Breast epithelium (tissue), 4 donors: Measurements from ENCODE around the gene CD28. TPM values are rescaled to one million over a fixed set of nuclear protein-coding genes. Genes with fewer than 3 reads are reported as not detected.

Source experiments
- DNase-seq, 2 donors: peaks; one replicate each; pipeline ENCODE4 v3.0.0-alpha.2; 2019; ENCODE audit warnings: low spot score in 2 of 2
- H3K27ac ChIP-seq, 2 donors: fragments of 200-600 bp; sonication (generic) in 1 of 2; one replicate each; pipeline ENCODE4 v1.5.1; 2016 to 2019; ENCODE audit warnings: mild to moderate bottlenecking in 1 of 2
- H3K27me3 ChIP-seq, 2 donors: fragments of 200-600 bp; sonication (generic) in 1 of 2; one replicate each; pipeline versions ENCODE4 v1.5.1 to v1.6.0; 2017 to 2019; ENCODE audit warnings: control low read depth in 1 of 2, mild to moderate bottlenecking in 1 of 2
- H3K36me3 ChIP-seq: fragments of 200-600 bp; one replicate; pipeline ENCODE4 v1.5.1; 2019
- H3K4me1 ChIP-seq, 2 donors: fragments of 200-600 bp; sonication (generic); one replicate each; pipeline ENCODE4 v1.5.1; 2016 to 2019; ENCODE audit warnings: control low read depth in 1 of 2
- H3K4me3 ChIP-seq, 3 donors: fragments of 200-600 bp; sonication (generic); 1 replicate in 2 of 3; 2 replicates in 1 of 3; pipeline ENCODE4 v1.5.1; 2016 to 2019; ENCODE audit warnings: mild to moderate bottlenecking in 3 of 3, moderate library complexity in 2 of 3
- H3K9me3 ChIP-seq, 2 donors: fragments of 200-600 bp; sonication (generic) in 1 of 2; one replicate each; pipeline ENCODE4 v1.5.1; 2016 to 2019; ENCODE audit warnings: control low read depth in 1 of 2
- CTCF ChIP-seq, 3 donors: fragments of 450-650 bp; IDR thresholded peaks; one replicate each; pipeline ENCODE4 v1.5.1; 2016 to 2017; ENCODE audit warnings: antibody characterized with exemption in 3 of 3, mild to moderate bottlenecking in 3 of 3, moderate library complexity in 3 of 3
- POLR2A ChIP-seq: fragments of 450-650 bp; IDR thresholded peaks from one replicate; pipeline ENCODE4 v1.6.1; 2016; ENCODE audit warnings: antibody characterized with exemption, mild to moderate bottlenecking, moderate library complexity
- POLR2AphosphoS5 ChIP-seq, 3 donors: sonication (generic); formaldehyde crosslinking; IDR thresholded peaks; one replicate each; pipeline ENCODE4 v1.6.1; 2017; ENCODE audit warnings: antibody characterized with exemption in 3 of 3
- intact Hi-C: fragments of 100-400 bp; cut with DNase I; formaldehyde crosslinking; loops from one replicate; pipeline ENCODE4 v1.15.1; 2023; ENCODE audit warnings: low total_unique reads
- total RNA-seq, 3 donors: library from RNA; depleted of rRNA; stranded (reverse); fragments of >200 nt; gene quantifications; one replicate each; pipeline ENCODE4 v1.1.0, GENCODE V29; 2016

The CD28 gene
- total RNA-seq, 3 donors from 2014 or later, result 2.2 to 4.2 (median 2.9) TPM

GRCh38 chr2:203707530-203707929, 1.1 kb downstream of the CD28 start:
- no peaks in the 10 kb centered on the region for H3K4me1 ChIP-seq
- H3K9me3 ChIP-seq, result peaks cover 0 to 8% of the 10 kb centered on the region in 2 donors
- no peak for DNase-seq
- H3K36me3 ChIP-seq, result no peaks in the 10 kb centered on the region
- no peak overlapping the region for H3K27ac ChIP-seq
- H3K27me3 ChIP-seq, result no peaks in the 10 kb centered on the region
- H3K4me3 ChIP-seq, result no peak overlapping the region
- TF ChIP-seq POLR2A (no peak), CTCF (IDR thresholded peaks at IDR 0.05) (no peak), POLR2AphosphoS5 (IDR thresholded peaks at IDR 0.05) (no peak)
- intact Hi-C loops, result no loop called here

- TF ChIP-seq POLR2AphosphoS5 (IDR thresholded peaks at IDR 0.05) (no peak), POLR2A (no peak), CTCF (IDR thresholded peaks at IDR 0.05) (no peak)
- H3K27me3 ChIP-seq, result no peaks in the 10 kb centered on the region
- H3K27ac ChIP-seq, result no peak overlapping the region
- H3K9me3 ChIP-seq, result no peaks in the 10 kb centered on the region
- H3K4me1 ChIP-seq, result no peaks in the 10 kb centered on the region
- no peak for DNase-seq
- no peaks in the 10 kb centered on the region for H3K36me3 ChIP-seq
- no peak overlapping the region for H3K4me3 ChIP-seq
- intact Hi-C loops, result no loop called here
These were observed 2.5 kb downstream of the CD28 start for GRCh38 chr2:203708846-203709396.

GRCh38 chr2:203709416-203710040, 3.1 kb downstream of the CD28 start:
- H3K36me3 ChIP-seq, result no peaks in the 10 kb centered on the region
- H3K4me1 ChIP-seq, result no peaks in the 10 kb centered on the region
- no peaks in the 10 kb centered on the region for H3K27me3 ChIP-seq
- no peaks in the 10 kb centered on the region for H3K9me3 ChIP-seq
- H3K4me3 ChIP-seq, result no peak overlapping the region
- no peak for TF ChIP-seq CTCF (IDR thresholded peaks at IDR 0.05)
- TF ChIP-seq POLR2AphosphoS5 (IDR thresholded peaks at IDR 0.05), result no peak
- no peak for TF ChIP-seq POLR2A
- no peak for DNase-seq
- intact Hi-C loops, result no loop called here
- no peak overlapping the region for H3K27ac ChIP-seq

- intact Hi-C loops, result no loop called here
- Histone ChIP-seq H3K9me3 (no peaks in the 10 kb centered on the region), H3K36me3 (no peaks in the 10 kb centered on the region), H3K27me3 (no peaks in the 10 kb centered on the region), H3K4me1 (no peaks in the 10 kb centered on the region), H3K4me3 (no peak overlapping the region), H3K27ac (no peak overlapping the region)
- no peak for DNase-seq
- TF ChIP-seq CTCF (IDR thresholded peaks at IDR 0.05), result no peak
- TF ChIP-seq POLR2A, result no peak
- TF ChIP-seq POLR2AphosphoS5 (IDR thresholded peaks at IDR 0.05), result no peak
These were observed 3.8 kb downstream of the CD28 start for GRCh38 chr2:203710226-203710625.

GRCh38 chr2:203710952-203711351, 4.5 kb downstream of the CD28 start:
- no peak for TF ChIP-seq POLR2AphosphoS5 (IDR thresholded peaks at IDR 0.05)
- no peak for TF ChIP-seq CTCF (IDR thresholded peaks at IDR 0.05)
- no peak for TF ChIP-seq POLR2A
- intact Hi-C loops, result no loop called here

More at GRCh38 chr2:203710952-203711351, 4.5 kb downstream of the CD28 start:
- H3K27ac ChIP-seq, result no peak overlapping the region
- DNase-seq, result no peak
- no peaks in the 10 kb centered on the region for H3K36me3 ChIP-seq
- H3K27me3 ChIP-seq, result no peaks in the 10 kb centered on the region
- H3K4me3 ChIP-seq, result no peak overlapping the region
- H3K4me1 ChIP-seq, result no peaks in the 10 kb centered on the region
- H3K9me3 ChIP-seq, result no peaks in the 10 kb centered on the region
